Spleen (tissue), 11 donors: ENCODE measurements around the gene CPOX. TPM values are rescaled to one million over a fixed set of nuclear protein-coding genes. Genes with fewer than 3 reads are reported as not detected.
A peak's percentile ranks its signal among the peaks of the same experiment; 100 is the strongest.

Experiments used
- DNase-seq: peaks from one replicate; pipeline ENCODE4 v3.0.0-alpha.2; 2020
- H3K27ac ChIP-seq, 8 donors: fragments of 200-600 bp; sonication (generic) in 7 of 8; 1 replicate in 4 of 8; 2 replicates in 4 of 8; pipeline versions ENCODE4 v1.5.0 to v1.8.0; 2016 to 2021; ENCODE audit warnings: inconsistent platforms in 4 of 8, mild to moderate bottlenecking in 4 of 8, moderate library complexity in 1 of 8
- H3K27me3 ChIP-seq, 7 donors: fragments of 200-600 bp; sonication (generic) in 6 of 7; replicated peaks in 1 of 7; 1 replicate in 4 of 7; 2 replicates in 3 of 7; pipeline versions ENCODE4 v1.5.0 to v1.8.0; 2016 to 2021; ENCODE audit warnings: inconsistent platforms in 3 of 7, mild to moderate bottlenecking in 1 of 7
- H3K36me3 ChIP-seq, 6 donors: fragments of 200-600 bp; sonication (generic) in 5 of 6; 1 replicate in 4 of 6; 2 replicates in 2 of 6; pipeline versions ENCODE4 v1.5.0 to v1.8.0; 2016 to 2021; ENCODE audit warnings: inconsistent platforms in 2 of 6
- H3K4me1 ChIP-seq, 6 donors: fragments of 200-600 bp; sonication (generic) in 5 of 6; 1 replicate in 3 of 6; 2 replicates in 3 of 6; pipeline versions ENCODE4 v1.5.0 to v1.8.0; 2016 to 2021; ENCODE audit warnings: inconsistent platforms in 3 of 6
- H3K4me3 ChIP-seq, 8 donors: fragments of 200-600 bp; sonication (generic) in 7 of 8; 1 replicate in 4 of 8; 2 replicates in 4 of 8; pipeline versions ENCODE4 v1.5.0 to v1.8.0; 2016 to 2021; ENCODE audit warnings: inconsistent platforms in 4 of 8, mild to moderate bottlenecking in 4 of 8, moderate library complexity in 2 of 8
- H3K9me3 ChIP-seq, 8 donors: fragments of 200-600 bp; sonication (generic) in 7 of 8; 1 replicate in 4 of 8; 2 replicates in 4 of 8; pipeline versions ENCODE4 v1.5.0 to v1.8.0; 2016 to 2021; ENCODE audit warnings: inconsistent platforms in 4 of 8
- CTCF ChIP-seq, 11 experiments: fragments of 200-600 bp in 7 of 11; fragments of 450-650 bp in 4 of 11; sonication (generic) in 4 of 11; IDR thresholded peaks in 8 of 11; conservative IDR thresholded peaks in 3 of 11; 1 replicate in 7 of 11; 2 replicates in 4 of 11; pipeline versions ENCODE4 v1.4.0 to v1.8.0; 2016 to 2021; ENCODE audit warnings: antibody characterized with exemption in 11 of 11, inconsistent platforms in 4 of 11, mild to moderate bottlenecking in 1 of 11
- POLR2A ChIP-seq, 3 donors: fragments of 450-650 bp; IDR thresholded peaks; one replicate each; pipeline ENCODE4 v1.5.1; 2017; ENCODE audit warnings: antibody characterized with exemption in 3 of 3, mild to moderate bottlenecking in 1 of 3
- POLR2AphosphoS5 ChIP-seq, 3 donors: sonication (generic); formaldehyde crosslinking; IDR thresholded peaks; one replicate each; pipeline ENCODE4 v1.5.1; 2017; ENCODE audit warnings: antibody characterized with exemption in 3 of 3
- WGBS, 5 donors: extraction: QIAGEN DNeasy Blood & Tissue Kit in 3 of 5; methylation state at CpG; one replicate each; pipeline versions ENCODE4 v1.1.5 to v1.1.7; 2013 to 2018; 5-methylcytosine and 5-hydroxymethylcytosine counted together
- intact Hi-C: fragments of 100-400 bp; cut with DNase I; formaldehyde crosslinking; loops from one replicate; pipeline ENCODE4 v1.15.0; 2023; ENCODE audit warnings: low total_unique reads
- polyA plus RNA-seq, 3 donors: library from polyadenylated mRNA; stranded (reverse); fragments of 200-250 nt; gene quantifications; one replicate each; pipeline ENCODE4 v1.2.1, GENCODE V29; 2013
- total RNA-seq, 7 donors: library from RNA; depleted of rRNA in 3 of 7; stranded (reverse); fragments of >200 nt in 3 of 7; fragmentation: NEBNext Ultra II Directional in 4 of 7; extraction: Animal tissue kit (Norgen Biotek cat#: 25700) in 4 of 7; gene quantifications; one replicate each; pipeline versions ENCODE4 v1.1.0 to v1.2.1, GENCODE V29; 2016 to 2021
- donor health status: healthy with polysubstance abuse.
- donor health status: DM: no; HTN: no; CAD: no; lungs with moderate emphysema.
- donor health status: DM: no; HTN: no; CAD: no.
- donor health status: Bipolar disorder and iron deficiency.
- donor health status: healthy.
- donor health status: DM: no; HTN: no; CAD: no.
- donor health status: DM: yes; HTN: yes; CAD: no.

CPOX gene
- total and polyA plus RNA-seq, 10 donors = 9.8 to 26.0 (median 16.6) TPM

- TF ChIP-seq POLR2AphosphoS5 (IDR thresholded peaks at IDR 0.05) (no peak), POLR2A (IDR thresholded peaks at IDR 0.05) (no peak), CTCF (IDR thresholded peaks at IDR 0.05 in 8 of 11, conservative IDR thresholded peaks at IDR 0.05 in 3 of 11) (no peak)
- WGBS, 5 donors = 74 to 86% (median 81%) methylated on average over 6 of the region's 6 CpGs
Measured at GRCh38 chr3:98565843-98566242, 27.6 kb downstream of the CPOX start.

GRCh38 chr3:98565237-98565643 is 28.2 kb downstream of the CPOX start:
- H3K36me3 ChIP-seq = no peaks in the 10 kb centered on the region
- intact Hi-C loops = no loop called here
- peaks cover 0 to 47% (median 19%) of the 10 kb centered on the region in 6 donors for H3K4me1 ChIP-seq
- peak overlapping the region in 7 of 8 donors; percentile 14 to 81 (median 46) for H3K27ac ChIP-seq
- H3K4me3 ChIP-seq = no peak overlapping the region
- H3K27me3 ChIP-seq = no peaks in the 10 kb centered on the region
- 47 to 79% (median 53%) methylated on average over 3 of the region's 3 CpGs for WGBS, 5 donors
- DNase-seq = no peak
- TF ChIP-seq CTCF (IDR thresholded peaks at IDR 0.05 in 8 of 11, conservative IDR thresholded peaks at IDR 0.05 in 3 of 11) = no peak
- no peak for TF ChIP-seq POLR2AphosphoS5 (IDR thresholded peaks at IDR 0.05)
- TF ChIP-seq POLR2A (IDR thresholded peaks at IDR 0.05) = no peak
- no peaks in the 10 kb centered on the region for H3K9me3 ChIP-seq

More at GRCh38 chr3:98565843-98566242, 27.6 kb downstream of the CPOX start:
- Histone ChIP-seq H3K4me1 (peaks cover 0 to 47% (median 19%) of the 10 kb centered on the region in 6 donors), H3K27ac (peak overlapping the region in 4 of 8 donors; percentile 20 to 81 (median 58)), H3K27me3 (no peaks in the 10 kb centered on the region), H3K4me3 (no peak overlapping the region), H3K9me3 (no peaks in the 10 kb centered on the region), H3K36me3 (no peaks in the 10 kb centered on the region)
- intact Hi-C loops = no loop called here
- no peak for DNase-seq

- DNase-seq = no peak
- Histone ChIP-seq H3K4me3 (no peak overlapping the region), H3K27ac (peak overlapping the region in 6 of 8 donors; percentile 22 to 81 (median 60)), H3K36me3 (no peaks in the 10 kb centered on the region), H3K4me1 (peaks cover 0 to 47% (median 19%) of the 10 kb centered on the region in 6 donors), H3K27me3 (no peaks in the 10 kb centered on the region), H3K9me3 (no peaks in the 10 kb centered on the region)
- intact Hi-C loops = no loop called here
- 44 to 70% (median 64%) methylated on average over 7 of the region's 7 CpGs for WGBS, 5 donors
- TF ChIP-seq CTCF (IDR thresholded peaks at IDR 0.05 in 8 of 11, conservative IDR thresholded peaks at IDR 0.05 in 3 of 11) = no peak
- no peak for TF ChIP-seq POLR2A (IDR thresholded peaks at IDR 0.05)
Measured at GRCh38 chr3:98564282-98565005, 29.0 kb downstream of the CPOX start.

- Histone ChIP-seq H3K36me3 (no peaks in the 10 kb centered on the region), H3K4me3 (no peak overlapping the region), H3K4me1 (peaks cover 0 to 47% (median 19%) of the 10 kb centered on the region in 6 donors), H3K27ac (peak overlapping the region in 6 of 8 donors; percentile 28 to 81 (median 60)), H3K27me3 (no peaks in the 10 kb centered on the region), H3K9me3 (no peaks in the 10 kb centered on the region)
- intact Hi-C loops = no loop called here
- TF ChIP-seq POLR2A (IDR thresholded peaks at IDR 0.05) (no peak), POLR2AphosphoS5 (IDR thresholded peaks at IDR 0.05) (no peak), CTCF (IDR thresholded peaks at IDR 0.05 in 8 of 11, conservative IDR thresholded peaks at IDR 0.05 in 3 of 11) (no peak)
- 48 to 68% (median 60%) methylated on average over 4 of the region's 4 CpGs for WGBS, 5 donors
- DNase-seq = no peak
Measured at GRCh38 chr3:98563661-98564281, 29.6 kb downstream of the CPOX start.
